SK-N-MC (cell line): ENCODE measurements around the gene PANK1.

Experiments used
- EZH2 ChIP-seq: fragments of 200-600 bp; sonication (generic); IDR thresholded peaks from one replicate; pipeline ENCODE4 v1.6.1; 2017; ENCODE audit warnings: antibody characterized with exemption
- POLR2AphosphoS5 ChIP-seq: IDR thresholded peaks from 2 replicates; pipeline ENCODE4 v1.6.1; 2012; ENCODE audit warnings: mild to moderate bottlenecking, low read depth, low read length, borderline replicate concordance

DNA sequence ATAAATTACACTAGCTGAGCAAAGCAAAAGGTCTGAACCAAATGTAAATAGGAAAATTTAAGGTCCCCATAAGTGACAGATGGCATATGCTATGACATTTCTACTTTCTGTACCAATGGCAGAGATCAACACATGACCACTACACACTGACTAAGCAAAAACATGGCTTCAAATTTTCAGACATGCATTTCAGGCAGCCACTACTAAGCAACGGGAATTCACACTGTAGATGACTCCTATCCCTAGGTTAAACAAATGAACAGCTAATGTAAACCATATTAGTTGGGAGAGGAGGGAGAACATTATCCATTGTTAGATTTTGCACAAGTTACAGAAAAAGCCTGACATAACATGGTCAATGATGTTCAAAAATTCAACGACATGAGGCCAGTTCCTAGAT, 45.0 kb upstream of the PANK1 start:
- no peak for TF ChIP-seq EZH2
- no peak for TF ChIP-seq POLR2AphosphoS5
